Ovary (tissue), 3 donors: ENCODE measurements around the gene SDK1.

Experiments used
- EP300 ChIP-seq: sonication (generic); formaldehyde crosslinking; IDR thresholded peaks from one replicate; pipeline ENCODE4 v1.6.1; 2017; ENCODE audit warnings: antibody characterized with exemption
- POLR2A ChIP-seq: fragments of 450-650 bp; IDR thresholded peaks from one replicate; pipeline ENCODE4 v1.6.1; 2017; ENCODE audit warnings: antibody characterized with exemption, mild to moderate bottlenecking, moderate library complexity
- TF ChIP-seq, protein P1 (sequence below), 3 donors: fragments of 450-650 bp in 2 of 3; fragments of 200-600 bp in 1 of 3; IDR thresholded peaks; one replicate each; pipeline versions ENCODE4 v1.5.1 to v1.8.0; 2016 to 2022; ENCODE audit warnings: antibody characterized with exemption in 3 of 3, mild to moderate bottlenecking in 1 of 3
- donor health status: DM: no; HTN: no; CAD: no.

DNA sequence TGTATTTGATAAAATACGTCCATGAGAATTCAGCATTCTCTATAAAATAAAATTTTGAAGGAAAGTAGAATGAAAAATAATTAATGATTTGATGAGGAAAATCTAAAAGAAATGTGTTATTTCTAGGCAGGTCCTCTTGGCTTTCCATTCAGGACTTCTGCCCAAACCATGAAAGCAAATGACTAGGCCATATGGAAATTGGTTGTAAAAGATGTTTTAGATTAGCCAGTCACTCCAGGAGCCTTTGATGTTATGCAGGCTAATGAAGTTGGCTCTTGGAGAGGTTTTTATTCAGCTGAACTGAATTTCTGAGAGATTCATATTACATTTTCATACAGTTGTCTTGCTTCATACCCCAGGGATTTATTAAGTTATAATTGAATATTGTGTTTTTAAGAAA, 452.8 kb downstream of the SDK1 start:
- TF ChIP-seq EP300, result no peak
- TF ChIP-seq, protein P1, sequence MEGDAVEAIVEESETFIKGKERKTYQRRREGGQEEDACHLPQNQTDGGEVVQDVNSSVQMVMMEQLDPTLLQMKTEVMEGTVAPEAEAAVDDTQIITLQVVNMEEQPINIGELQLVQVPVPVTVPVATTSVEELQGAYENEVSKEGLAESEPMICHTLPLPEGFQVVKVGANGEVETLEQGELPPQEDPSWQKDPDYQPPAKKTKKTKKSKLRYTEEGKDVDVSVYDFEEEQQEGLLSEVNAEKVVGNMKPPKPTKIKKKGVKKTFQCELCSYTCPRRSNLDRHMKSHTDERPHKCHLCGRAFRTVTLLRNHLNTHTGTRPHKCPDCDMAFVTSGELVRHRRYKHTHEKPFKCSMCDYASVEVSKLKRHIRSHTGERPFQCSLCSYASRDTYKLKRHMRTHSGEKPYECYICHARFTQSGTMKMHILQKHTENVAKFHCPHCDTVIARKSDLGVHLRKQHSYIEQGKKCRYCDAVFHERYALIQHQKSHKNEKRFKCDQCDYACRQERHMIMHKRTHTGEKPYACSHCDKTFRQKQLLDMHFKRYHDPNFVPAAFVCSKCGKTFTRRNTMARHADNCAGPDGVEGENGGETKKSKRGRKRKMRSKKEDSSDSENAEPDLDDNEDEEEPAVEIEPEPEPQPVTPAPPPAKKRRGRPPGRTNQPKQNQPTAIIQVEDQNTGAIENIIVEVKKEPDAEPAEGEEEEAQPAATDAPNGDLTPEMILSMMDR (IDR thresholded peaks at IDR 0.05), result no peak
- TF ChIP-seq POLR2A, result no peak
